HG03066 (cell line): ENCODE results near the gene SLC25A42.
"Not testable (repeated sequence)": the region's sequence is repeated elsewhere in the genome, so short reads cannot be mapped to it uniquely, and the experiment has no call there.

Experiments used
- ATAC-seq: cut with Tn5 transposase; IDR thresholded peaks from one replicate; pipeline ENCODE4 v1.9.1; 2021; ENCODE audit warnings: low read depth; ENCODE audit not compliant: unreplicated experiment

SLC25A42 gene

DNA sequence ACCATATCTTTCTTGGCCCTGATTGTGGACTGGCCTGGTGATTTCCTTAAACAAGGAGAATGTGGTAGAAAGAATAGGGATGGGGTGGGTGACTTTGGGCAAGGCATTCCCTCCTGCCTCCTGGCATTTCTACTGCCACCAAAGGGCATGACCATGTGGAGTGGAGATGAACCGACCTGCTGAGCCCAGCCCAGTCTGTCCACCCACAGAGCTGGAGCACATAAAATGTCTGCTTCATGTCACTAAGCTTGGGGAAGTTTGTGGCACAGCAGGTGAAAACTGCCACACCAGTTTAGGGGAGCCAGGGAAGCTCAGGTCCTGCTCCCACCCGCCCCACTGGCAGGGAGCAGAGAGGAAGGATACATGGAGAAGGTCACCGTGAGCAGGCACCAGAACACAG lies 68.2 kb downstream of the SLC25A42 start:
- no peak for ATAC-seq

DNA sequence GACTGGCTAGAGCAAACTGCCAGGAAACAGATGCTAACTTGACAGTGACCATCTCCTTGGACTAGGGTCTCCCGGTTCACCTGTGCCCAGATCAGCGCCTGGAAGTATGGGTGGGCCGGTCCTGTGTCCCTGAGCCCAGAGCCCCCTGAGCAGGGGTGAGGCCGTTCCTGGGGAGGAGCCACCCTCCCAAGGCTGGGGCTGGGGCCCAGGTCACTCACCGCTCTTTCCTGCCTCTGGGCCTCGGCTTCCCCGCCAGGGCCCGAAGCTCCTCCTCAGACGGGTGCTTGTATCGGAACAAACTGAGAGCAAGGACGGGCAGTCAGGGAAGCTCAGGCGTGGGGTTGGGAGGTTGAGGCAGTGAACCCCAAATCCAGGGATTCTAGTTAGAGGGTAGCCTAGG lies 69.1 kb downstream of the SLC25A42 start:
- ATAC-seq, result no peak

GRCh38 chr19:19133985-19134384 lies 70.2 kb downstream of the SLC25A42 start:
- ATAC-seq, result no peak

DNA sequence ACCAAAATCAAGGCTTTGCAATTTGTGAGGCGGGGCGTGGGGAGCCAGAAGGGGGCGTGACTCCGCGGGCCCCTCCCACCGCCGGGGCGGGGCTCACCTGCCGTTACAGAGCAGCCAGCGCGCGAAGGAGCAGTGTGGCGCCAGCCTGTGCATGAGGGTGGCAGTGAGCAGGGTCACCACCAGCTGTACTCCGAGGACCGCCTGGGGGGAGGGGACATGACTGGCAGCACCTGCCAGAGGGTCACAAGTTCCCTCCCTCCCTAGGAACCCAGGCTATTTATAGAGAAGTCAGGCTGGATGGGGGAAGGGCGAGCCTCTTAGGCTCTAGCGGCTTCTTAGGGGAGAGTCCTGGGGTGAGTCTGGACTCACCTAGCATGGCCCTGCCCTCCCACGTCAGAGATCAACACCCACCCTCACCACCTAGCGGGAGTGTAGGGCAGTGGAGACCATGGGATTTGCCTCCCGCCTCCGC lies 70.9 kb downstream of the SLC25A42 start:
- ATAC-seq, result no peak

GRCh38 chr19:19135713-19136112 lies 71.9 kb downstream of the SLC25A42 start:
- not testable (repeated sequence) for ATAC-seq

GRCh38 chr19:19137556-19138108 lies 73.8 kb downstream of the SLC25A42 start:
- ATAC-seq, result no peak

DNA sequence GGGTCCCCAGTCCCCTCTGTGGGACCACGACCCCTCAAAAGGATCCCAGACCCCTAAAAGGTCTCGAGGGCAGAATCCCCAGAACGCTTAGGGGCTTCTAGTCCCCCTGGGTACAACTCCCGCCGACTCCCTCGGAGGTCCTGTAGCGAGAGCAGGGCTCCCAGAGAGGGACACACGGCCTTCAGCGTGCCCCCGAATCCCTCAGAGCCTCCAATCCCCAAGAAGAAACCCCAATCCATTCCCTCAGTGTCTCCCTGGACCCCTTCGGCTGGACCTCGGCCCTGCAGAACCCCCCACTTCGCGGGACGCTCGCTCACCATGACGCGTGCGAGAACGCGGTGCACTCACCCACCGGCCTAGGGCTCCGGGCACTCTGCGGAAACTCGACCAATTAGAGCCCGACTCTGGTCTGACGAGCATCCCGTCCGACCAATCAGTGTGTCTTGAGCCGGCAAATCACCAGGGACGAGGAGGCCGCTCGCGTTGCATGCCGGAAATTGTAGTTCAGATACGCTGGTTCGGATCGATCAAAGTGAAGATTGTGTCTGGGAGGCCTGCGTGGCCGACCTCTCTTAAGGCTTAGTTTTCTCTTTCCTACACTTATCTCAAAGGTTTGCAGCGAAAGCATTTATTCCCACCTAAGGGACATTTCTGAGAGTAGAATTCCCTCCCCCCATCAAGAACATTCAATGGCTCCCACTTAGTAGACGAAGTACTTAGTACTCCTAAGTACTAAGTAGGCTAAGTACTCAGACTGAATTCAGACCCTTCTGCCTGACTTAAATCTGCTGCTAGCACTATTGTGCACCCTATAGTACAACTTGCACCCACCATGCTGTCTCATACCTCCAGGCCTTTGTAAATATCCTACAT lies 74.6 kb downstream of the SLC25A42 start, which contains the start of gene TMEM161A:
TSS of gene TMEM161A (minus strand) at position 370 of the 873 bp plus-strand sequence. CDS start at position 320, 50 bp downstream.
- peak; percentile 98 for ATAC-seq

DNA sequence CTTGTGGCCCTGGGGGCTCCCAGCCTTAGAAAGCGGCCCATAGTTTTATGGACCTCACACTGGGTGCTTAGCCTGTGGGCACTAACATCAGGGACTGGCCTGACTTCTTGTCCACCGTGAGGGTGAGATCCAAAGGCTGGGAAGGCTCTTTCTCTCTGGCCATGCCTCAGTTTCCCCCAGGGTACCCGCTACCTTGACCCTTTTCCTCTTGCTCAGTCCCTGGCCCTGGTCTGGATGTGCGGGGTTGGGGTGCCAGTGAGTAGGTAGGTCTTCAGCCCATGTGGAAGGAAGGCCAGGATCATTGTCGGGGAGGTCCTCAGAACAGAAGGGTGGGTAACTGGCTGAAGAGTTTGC lies 76.1 kb downstream of the SLC25A42 start:
- ATAC-seq, result no peak

GRCh38 chr19:19140476-19140875 lies 76.7 kb downstream of the SLC25A42 start:
- ATAC-seq, result no peak

DNA sequence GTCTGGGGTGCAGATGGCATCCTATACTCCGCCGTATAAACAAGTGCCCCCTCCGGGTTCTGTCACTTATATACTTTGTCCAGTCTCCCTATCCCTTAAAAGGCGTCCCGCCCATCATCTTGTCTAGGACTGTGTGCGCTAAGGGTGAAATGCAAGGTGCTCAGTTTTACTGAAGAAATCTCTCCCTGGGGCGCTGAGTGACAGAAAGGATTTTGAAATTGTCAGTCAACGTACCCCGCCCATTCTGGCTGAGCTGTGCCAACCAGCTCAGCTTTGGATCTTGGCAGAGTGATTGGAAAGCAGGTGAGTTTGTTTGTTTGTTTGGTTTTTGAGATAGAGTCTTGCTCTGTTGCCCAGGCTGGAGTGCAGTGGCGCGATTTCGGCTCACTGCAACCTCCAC lies 78.6 kb downstream of the SLC25A42 start:
- no peak for ATAC-seq

GRCh38 chr19:19145281-19145680 lies 81.5 kb downstream of the SLC25A42 start:
- ATAC-seq, result no peak

- ATAC-seq, result no peak
These were observed 82.2 kb downstream of the SLC25A42 start for GRCh38 chr19:19145684-19146608.

DNA sequence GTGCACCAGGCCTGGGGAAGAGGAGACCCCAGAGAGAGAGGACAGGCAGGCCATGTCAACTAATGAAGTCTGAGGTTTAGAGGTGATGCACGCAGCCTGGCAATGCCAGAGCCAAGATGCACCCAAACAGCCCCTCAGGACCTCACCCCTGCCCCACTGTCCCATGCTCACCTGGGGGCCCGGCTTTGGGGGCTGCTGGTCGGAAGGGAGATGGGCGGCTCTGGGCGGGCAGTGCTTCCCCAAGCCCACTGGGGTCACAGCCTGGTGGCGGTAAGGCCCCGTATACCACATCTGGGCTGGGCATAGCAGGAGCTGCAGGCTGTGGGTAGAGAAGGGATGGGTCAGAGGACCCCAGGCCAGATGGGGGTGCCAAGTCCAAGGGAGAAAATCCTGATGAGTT lies 83.1 kb downstream of the SLC25A42 start:
- no peak for ATAC-seq

GRCh38 chr19:19147344-19147743 lies 83.5 kb downstream of the SLC25A42 start:
- no peak for ATAC-seq

- not testable (repeated sequence) for ATAC-seq
These were observed 84.7 kb downstream of the SLC25A42 start for GRCh38 chr19:19148504-19148903.

GRCh38 chr19:19149435-19149834 lies 85.6 kb downstream of the SLC25A42 start:
- ATAC-seq, result no peak

DNA sequence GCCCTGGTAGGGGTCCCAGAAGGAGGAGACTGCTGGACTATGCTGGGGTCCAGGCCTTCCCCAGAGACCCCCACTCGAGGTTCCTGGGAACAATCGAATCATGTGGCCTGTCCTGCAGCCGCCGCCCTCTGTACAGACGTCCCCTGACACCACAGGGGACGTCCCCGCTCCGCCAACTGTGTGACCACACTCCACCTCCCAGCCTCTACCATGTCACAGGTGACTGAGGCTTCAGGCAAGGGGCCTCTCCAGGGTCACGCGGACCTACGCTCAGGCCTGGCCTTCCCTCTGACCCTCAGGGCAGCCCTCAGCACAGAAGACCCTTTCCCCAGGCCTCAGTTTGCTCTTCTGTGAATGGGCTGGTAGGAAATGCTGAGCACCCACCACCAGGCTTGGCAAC lies 87.6 kb downstream of the SLC25A42 start:
- ATAC-seq, result no peak

GRCh38 chr19:19152668-19153384 lies 89.0 kb downstream of the SLC25A42 start:
- no peak for ATAC-seq

GRCh38 chr19:19154768-19155494 lies 91.1 kb downstream of the SLC25A42 start:
- ATAC-seq, result no peak
